Activated naive CD8-positive, alpha-beta T cell treated with anti-CD3 and anti-CD28 coated beads, Interleukin-2, amount 10 ng/mL, durations not matched to agents 7 days and 5 days (primary cell): ENCODE data around the gene OST4. TPM values are rescaled to one million over a fixed set of nuclear protein-coding genes. Genes with fewer than 3 reads are reported as not detected.

ENCODE experiments used
- total RNA-seq, 2 experiments: library from RNA; stranded (reverse); gene quantifications; one replicate each; pipeline ENCODE4 v1.2.3, GENCODE V29; 2021

OST4 gene
- total RNA-seq, 2 experiments from 2014 or later: 302 to 325 TPM

Other genes starting within 250 kb of the OST4 start
- gene DPYSL5, start 223.5 kb downstream of the OST4 start, total RNA-seq: not detected
- 1 to 10 TPM; 1.9 to 2.0 TPM for gene MAPRE3, start 101.0 kb downstream of the OST4 start, total RNA-seq
- 10 to 100 TPM; 68.1 to 70.8 TPM for gene TMEM214, start 38.7 kb downstream of the OST4 start, total RNA-seq
- 10 to 100 TPM; 14.9 to 18.0 TPM for gene AGBL5, start 20.0 kb downstream of the OST4 start, total RNA-seq
- gene EMILIN1, start 7.0 kb upstream of the OST4 start, total RNA-seq: 1 to 10 TPM in 1 of 2 experiments, under 1 TPM in 1; 0.91 to 1.2 TPM
- 10 to 100 TPM; 13.1 to 13.7 TPM for gene KHK, start 15.1 kb upstream of the OST4 start, total RNA-seq
- gene CGREF1, start 47.5 kb upstream of the OST4 start, total RNA-seq: 1 to 10 TPM; 1.6 TPM
- 1 to 10 TPM in 1 of 2 experiments, under 1 TPM in 1; 0.77 to 1.4 TPM for gene ABHD1, start 52.2 kb upstream of the OST4 start, total RNA-seq
- gene PREB, start 63.0 kb upstream of the OST4 start, total RNA-seq: 10 to 100 TPM; 51.7 to 53.9 TPM
- gene PRR30, start 67.8 kb upstream of the OST4 start, total RNA-seq: not detected
- not detected for gene TCF23, start 77.3 kb upstream of the OST4 start, total RNA-seq
- gene ATRAID, start 140.4 kb upstream of the OST4 start, total RNA-seq: 10 to 100 TPM; 74.9 to 84.6 TPM
- gene SLC5A6, start 140.6 kb upstream of the OST4 start, total RNA-seq: 10 to 100 TPM; 31.6 to 32.2 TPM
- 10 to 100 TPM; 60.1 to 60.4 TPM for gene CAD, start 145.7 kb upstream of the OST4 start, total RNA-seq
- under 1 TPM; 0.34 to 0.64 TPM for gene SLC30A3, start 191.4 kb upstream of the OST4 start, total RNA-seq
- gene DNAJC5G, start 203.8 kb upstream of the OST4 start, total RNA-seq: not detected
- under 1 TPM in 1 of 2 experiments, not detected in 1; 0.19 TPM for gene TRIM54, start 210.8 kb upstream of the OST4 start, total RNA-seq
- gene UCN, start 236.8 kb upstream of the OST4 start, total RNA-seq: 1 to 10 TPM; 3.7 to 5.1 TPM